NCI-H524 treated with DMSO at 0.1 percent for 48 hours (cell line): Measurements from ENCODE around the gene ZNF175.

Source experiments
- DNase-seq: peaks from one replicate; lab custom pipeline; 2025; lab: John Stamatoyannopoulos, UW

Gene ZNF175

DNA sequence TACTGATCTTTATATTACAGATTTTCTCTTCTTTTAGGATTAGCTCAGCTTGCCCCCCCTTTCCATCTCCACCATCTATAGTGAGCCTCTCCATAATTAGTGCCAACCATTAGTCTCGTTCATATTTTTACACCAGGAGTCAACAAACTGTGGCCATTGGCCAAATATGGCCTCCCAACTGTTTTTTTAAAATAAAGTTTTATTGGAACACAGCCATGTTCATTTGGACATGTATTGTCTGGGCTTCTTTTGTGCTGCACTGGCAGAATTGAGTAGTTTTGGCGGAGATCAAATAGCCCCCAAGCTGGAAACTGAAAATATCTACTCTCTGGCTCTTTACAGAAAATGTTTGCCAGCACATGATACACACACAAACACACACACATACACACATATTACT, 18.4 kb downstream of the ZNF175 start:
- no peak for DNase-seq

DNA sequence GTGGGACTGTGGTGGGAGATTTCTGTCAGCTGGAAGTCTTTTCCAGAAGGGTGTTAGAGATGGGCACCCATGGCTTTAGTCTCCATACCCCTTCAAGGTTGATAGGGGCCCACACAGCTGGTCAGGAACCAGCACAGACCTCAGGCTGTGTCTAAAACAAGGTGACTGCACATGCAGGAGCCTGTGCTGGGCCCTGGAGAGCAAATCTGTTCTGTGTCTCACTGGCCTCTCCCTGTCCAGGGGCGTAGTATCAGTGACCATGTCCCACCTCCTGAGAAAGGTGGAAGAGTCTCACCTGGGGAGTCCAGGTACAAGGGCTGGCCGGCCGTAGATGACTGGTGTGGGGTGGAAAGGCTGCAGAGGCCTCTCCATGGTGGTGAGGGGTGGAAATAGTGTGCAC, 19.4 kb downstream of the ZNF175 start:
- DNase-seq: no peak

DNA sequence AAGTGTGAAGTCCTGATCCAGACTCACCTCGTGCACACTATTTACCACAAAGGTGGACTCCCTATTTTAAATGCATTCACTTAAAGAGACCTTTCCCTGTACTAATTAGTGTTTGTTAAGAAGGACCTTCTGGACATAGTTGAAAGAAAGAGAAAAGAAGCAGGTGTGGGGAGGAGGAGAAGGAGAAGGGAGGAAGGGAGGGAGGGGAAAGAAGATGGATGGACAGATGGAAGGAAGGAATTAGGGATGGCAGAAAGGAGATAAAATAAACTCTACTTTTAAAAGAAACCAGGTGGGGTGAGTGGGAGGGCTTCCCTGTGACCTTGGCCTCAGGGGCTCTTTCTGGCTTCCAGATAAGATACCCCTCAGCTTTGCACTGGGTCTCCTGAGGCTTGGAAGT, 21.4 kb downstream of the ZNF175 start:
- DNase-seq: no peak

DNA sequence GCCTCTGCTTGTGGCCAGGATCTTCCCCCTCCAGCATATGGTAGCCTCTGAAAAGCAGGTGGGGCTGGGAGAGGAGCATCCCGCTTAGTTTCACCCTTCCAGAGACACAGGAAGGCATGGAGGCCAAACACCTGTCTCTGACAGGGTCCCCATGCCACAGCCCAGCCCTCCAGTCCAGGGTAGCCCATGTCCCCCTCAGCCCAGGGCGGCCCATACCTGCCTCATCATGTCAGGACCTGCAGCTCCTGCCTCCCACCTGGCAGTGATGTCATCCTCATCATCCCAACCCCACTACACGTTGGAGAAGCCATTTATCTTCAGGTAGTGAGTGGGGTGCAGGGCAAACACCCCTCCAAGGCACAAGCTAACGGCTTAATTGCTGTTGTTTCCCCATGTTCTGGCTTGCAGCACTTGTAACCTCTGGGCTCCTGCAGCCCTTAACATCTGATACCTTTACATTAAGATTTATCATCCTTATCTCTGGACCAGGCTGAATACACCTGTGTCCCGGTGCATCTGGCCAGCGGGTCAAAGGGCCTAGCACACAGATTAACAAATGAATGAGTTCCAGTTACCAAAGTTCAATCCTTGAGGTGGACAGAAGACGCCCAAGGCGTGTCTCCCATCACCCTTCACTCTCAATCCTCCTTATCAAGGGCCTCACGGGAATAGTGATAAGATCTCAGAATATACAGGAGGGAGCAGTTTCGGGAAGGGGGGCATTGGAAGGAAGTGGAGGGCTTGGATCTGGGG, 22.2 kb downstream of the ZNF175 start:
- DNase-seq: no peak

DNA sequence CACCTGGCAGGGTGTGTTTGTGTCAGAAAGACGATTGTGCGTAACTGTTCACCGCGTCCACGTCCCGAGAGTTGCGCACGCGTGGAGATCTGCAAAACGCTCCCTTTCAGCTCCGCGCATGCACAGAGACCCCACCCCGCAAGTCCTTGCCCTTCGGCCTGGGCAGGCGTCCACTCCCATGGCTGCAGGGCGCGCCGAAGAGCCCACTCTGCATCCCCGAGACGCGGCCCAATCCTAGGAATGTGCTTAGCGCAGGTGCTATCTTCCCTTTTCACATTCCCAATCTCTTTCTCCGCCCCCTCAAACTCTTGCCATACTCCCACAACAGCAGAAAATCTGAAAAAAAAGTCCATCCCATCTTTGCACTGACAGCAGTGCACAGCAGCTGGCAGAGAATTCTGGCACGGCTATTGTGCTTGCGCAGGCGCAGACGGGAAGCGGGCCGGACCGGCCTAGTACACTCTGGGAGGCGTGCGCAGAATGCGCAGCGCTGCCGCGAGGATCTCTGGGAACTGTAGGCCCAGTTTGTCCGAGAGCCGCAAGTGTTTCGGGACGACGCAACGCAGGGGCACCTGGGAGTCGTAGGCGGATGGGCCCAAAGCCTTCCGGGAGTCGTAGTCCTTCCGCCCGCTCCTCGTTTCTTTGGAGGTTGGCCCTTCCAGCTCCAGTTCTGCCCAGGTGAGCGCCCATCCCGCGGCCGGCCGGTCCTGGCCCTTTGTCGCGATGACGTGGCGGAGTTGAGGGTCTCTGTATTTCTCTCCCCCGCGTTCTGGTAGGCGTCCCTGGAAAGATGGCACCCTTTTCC, 23.1 kb downstream of the ZNF175 start:
- DNase-seq: peak; percentile 82

DNA sequence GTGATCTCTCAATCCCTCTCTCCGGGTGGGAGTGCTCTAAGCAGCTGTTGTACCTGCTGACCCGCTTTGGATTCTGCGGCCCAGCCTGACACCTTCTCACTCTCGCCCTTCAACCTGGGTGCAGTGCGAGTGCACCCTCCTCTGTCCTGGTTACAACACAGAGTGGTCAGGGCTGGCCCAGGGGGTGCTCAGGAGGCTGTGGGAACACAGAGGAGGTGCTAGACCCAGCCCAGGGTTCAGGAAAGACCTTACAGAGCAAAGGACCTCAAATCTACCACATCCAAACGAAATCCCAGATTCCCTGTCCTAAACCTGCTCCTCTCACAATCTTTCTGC, 23.7 kb downstream of the ZNF175 start:
- no peak for DNase-seq

DNA sequence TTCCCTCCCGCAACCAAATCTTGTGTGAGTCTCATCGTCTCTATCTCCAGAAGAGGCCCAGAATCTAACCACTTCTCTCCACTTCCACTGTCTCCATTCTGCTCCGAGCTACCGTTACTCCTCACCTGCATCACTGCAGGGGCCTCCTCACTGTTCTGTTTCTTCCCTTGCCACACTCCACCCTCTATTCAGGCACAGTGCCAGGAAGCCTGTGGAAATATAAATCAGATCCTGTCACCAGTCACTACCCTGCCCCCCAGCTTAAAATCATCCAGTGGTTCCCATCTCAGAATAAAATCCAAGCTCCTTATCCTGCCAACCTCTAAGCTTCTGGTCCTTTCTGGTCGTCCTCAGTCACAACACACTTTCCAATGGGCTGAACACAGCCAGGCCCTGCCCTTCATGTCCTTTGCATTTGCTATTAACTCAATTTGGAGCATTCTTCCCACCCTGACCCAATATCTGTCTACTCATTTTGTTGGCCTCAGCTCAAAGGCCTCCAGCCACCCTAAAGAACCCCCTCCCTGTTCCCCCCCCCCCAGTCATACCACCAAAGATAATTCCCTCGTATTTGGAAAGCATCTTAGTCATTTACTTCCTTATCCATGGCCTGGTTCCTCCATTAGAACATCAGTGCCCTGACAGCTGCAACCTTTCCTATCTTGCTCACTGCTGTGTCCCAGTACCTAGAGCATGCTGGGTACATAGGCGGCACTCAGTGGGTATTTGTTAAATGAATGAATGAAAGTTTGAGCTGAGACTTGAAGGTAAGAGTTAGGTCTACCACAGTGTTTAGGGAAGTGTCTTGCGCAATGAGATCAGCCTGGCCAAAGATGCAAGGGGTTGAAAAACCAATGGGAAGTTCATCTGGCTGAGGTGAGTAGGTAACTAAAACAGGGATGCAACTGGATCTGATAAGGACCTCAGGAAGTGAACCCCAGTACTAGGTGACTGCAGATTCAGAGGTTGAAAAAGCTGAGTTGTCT, 24.4 kb downstream of the ZNF175 start:
- no peak for DNase-seq

DNA sequence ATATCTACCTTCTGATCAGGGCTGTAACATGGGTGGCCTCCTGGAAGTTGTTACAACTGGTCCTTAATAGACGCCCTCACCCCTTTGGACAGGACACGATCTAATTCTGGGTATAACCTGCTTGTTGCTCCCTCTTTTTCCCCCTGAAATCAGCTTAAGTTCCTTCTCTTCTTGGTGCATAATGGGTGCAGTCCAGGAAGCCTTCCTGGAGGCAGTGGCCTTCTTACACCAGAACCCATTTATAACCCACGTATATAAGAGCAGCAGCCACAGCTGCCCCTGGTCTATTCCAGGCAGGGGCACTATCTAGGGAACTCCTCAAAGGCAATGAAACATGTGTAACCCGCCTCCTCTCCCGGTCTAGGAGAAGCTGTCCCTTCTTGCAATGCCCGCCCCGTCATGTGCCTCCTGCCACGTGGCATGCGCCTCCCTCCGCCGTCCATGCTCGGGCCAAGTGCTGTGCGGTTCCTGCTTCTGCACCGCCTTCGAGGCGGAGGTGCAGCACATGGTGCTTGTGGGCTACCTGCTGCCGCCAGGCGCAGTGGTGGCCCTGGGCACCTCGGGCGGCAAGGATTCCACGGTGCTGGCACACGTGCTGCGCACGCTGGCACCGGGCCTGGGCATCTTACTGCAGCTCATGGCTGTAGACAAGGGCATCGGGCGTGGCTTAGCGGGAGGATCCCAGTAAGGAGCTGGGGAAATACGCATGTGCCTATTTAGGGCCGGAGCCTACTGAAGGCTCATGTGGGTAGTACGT, 27.3 kb downstream of the ZNF175 start:
- no peak for DNase-seq

DNA sequence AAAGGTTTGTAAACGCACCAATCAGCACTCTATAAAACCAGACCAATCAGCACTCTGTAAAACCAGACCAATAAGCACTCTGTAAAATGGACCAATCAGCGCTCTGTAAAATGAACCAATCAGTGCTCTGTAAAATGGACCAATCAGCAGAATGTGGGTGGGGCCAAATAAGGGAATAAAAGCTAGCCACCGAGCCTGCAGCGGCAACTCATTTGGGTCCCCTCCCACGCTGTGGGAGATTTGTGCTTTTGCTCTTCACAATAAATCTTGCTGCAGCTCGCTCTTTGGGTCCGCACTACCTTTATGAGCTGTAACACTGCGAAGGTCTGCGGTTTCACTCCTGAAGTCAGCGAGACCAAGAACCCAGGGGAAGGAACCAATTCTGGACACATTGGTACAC, 28.0 kb downstream of the ZNF175 start:
- DNase-seq: no peak

DNA sequence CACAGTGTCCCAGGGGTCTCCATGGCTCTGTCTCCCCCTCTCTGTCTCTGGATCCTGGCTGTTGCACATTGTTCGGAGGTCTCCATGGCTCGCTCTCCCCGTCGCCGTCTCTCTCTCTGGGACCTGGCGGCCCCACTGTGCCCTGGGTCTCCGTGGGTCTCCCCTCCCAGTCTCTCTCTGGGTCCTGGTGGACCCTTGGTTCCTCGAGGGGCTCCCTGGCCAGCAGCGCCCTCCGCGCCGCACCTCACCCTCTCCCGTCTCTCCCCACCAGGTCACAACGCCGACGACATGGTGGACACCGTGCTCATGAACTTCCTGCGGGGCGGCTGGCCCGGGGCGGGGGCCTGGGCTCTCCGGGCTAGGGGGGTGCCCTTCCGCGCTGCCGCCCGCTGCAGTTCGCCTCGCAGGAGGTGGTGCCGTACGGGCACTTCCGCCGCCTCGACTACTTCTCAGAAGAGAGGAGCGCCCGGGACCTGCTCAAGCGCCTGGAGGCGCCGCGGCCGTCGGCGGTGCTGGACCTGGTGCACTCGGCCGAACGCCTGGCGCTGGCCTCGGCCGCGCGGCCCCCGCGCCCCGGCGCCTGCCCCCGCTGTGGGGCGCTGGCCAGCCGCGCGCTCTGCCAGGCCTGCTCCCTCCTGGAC, 30.0 kb downstream of the ZNF175 start:
- no peak for DNase-seq

DNA sequence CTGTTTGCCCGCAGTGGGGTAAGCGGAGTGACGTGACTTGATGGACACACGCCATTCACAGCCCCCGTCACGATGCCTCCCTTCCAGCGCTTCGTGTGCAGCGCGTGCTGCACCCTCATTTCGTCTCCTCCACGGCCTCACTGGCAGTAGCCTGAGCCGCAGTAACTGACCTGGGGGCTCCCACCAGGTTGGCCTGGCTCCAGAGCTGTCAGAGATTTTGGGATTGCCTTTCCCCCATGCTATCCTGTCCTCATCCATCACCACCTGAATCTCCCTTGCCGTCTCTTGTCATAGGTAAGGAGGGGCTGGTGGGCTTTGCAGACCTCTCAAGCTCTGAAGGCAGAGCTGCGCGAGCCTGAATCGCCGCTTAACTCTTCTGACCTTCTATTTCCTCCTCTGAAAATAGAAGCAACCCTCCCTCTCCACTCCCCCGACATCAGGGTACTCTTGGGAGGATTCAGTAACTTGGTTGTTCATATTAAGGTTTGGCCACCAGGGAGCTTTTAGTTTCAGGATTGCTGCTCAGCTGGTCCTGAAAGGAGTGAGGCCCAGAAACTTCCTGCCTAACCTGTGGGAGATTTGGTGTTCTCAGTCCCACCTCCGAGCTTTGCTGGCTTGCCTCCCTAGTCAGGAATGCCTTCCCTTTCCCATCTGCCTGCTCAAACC, 31.2 kb downstream of the ZNF175 start:
- DNase-seq: no peak

DNA sequence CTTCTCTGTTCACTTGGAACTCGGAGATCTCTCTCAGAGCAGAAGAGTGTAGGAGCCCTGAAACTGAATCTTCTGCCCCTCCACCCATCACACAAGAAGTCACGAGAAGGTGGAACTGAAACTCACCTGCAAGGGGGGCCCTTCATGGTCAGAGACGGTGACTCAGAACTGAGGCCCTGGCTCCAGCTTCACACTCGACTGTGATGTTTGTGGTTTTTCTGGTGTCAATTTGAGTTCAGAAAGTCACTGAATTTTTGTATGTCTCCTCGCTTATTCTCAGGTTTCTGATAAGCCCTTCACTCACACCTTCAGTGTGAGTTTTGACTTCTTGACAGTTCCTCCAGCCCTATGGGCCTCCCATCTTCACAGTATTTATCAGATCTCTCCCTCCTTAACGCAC, 36.0 kb downstream of the ZNF175 start:
- DNase-seq: no peak

DNA sequence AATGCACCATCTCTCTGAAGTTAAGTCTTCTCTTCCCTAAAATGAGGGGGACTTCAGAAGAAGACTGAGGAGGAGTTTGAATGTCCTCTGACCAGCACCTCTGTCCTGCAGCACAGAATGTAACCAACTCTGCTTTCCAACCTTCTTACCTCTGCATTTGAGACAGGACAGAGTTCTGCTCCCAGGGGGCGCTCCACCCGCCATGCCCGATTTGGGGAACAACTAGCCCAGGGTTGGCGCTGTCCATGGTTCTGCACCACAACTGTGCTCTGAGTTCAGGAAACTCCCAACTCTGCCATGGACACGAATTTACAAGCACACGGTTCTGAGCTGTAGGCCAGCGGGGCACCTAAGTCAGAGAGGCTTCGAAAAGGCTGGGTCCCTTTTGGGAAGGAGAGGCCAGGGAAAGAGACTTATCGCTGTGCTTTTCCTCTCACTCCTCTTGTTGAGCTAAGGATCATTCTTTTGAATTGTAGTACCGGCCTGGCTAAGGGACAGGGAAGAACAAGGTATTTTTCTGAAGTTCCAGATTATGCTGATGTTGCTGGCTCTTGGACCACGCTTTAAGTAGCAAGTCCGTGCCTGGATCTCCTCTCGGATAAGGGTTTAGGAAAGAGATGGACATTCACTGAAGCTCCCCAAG, 37.0 kb downstream of the ZNF175 start:
- DNase-seq: no peak

DNA sequence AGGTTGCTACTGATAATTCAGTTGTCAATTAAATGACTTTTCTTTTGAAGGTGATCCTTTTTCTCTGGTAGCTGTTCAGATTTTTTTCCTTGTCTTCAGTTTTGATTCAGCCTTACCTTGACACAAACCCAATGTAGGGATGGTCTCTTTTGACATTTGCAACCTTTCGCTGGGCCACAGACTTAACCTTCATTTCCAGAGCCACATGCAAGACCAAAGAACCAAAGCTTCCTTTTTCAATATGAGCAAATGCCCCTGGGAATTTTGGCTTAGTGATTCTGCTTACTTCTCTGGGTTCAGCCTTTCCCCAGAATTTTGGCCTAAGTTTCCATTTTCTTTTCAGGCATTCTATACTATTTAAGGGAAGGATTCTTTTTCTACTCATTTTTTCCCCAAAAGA, 39.5 kb downstream of the ZNF175 start:
- DNase-seq: no peak

DNA sequence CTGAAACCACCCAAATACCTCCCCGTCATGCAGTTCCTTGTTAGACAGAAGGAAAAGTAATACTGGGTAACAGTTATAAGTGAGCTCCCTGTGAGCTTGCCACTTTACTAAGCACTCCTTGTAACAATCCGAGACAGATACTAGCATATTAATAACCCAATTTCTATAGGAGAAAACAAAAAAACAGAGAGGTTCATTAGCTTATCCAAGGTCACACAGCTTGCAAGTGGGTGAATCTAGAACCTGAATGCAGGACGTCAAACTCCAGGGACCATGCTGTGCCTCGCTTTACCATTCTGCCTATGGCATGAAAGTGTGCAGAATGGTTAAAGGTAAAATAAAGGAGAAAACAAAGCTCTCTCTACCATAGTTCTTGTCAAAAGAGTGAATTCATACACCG, 43.7 kb downstream of the ZNF175 start:
- DNase-seq: no peak

DNA sequence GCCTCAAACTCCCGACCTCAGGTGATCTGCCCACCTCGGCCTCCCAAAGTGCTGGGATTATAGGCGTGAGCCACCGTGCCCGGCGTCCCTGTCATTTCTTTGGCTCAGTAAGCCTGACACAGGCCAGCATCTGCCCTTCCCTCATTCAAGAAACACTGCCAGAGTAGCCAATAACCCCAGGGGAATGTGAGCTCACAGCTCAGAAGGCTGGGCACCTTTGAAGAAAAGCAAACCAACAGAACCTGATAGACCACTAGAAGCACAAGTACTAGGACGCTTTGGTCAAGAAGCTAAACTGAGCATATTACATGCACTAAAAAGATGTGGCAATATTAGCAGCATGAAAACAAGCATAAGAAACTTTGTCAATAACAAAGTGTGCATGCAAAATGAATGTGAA, 44.9 kb downstream of the ZNF175 start:
- DNase-seq: no peak

DNA sequence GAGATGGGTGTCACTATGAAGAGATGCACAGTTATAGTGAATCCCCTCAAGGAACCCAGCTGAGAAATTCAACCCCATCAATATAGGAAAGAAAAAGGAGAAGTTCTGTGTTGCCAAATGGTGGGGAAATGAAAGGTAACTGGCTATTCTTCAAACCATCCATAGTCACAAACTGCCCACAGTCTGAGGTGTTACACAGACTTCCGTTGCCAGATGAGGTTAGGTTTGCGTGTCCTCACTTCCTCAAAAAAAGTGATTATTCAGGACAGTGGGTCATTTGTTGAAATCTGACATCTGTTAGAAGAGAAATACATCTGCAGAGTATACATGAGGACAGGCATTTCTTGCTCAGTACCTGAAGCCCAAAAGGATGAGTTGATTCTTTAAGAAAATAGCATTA, 50.1 kb downstream of the ZNF175 start:
- DNase-seq: no peak

DNA sequence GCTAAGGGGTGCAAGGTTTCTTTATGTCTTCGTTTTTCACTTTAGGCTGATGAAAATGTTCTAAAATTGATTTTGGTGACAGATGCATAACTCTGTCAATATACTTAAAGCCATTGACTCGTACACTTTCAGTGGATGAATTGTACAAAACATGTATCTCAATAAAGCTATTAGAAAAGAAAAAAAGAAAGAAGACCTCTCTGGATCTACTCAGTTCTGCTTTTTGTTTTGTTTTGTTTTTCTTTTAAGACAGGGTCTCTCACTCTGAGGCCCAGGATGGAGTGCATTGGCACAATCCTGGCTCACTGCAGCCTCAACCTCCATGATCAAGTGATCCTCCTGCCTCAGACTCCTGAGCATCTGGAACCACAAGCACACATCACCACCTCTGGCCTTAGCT, 55.6 kb downstream of the ZNF175 start:
- no peak for DNase-seq

DNA sequence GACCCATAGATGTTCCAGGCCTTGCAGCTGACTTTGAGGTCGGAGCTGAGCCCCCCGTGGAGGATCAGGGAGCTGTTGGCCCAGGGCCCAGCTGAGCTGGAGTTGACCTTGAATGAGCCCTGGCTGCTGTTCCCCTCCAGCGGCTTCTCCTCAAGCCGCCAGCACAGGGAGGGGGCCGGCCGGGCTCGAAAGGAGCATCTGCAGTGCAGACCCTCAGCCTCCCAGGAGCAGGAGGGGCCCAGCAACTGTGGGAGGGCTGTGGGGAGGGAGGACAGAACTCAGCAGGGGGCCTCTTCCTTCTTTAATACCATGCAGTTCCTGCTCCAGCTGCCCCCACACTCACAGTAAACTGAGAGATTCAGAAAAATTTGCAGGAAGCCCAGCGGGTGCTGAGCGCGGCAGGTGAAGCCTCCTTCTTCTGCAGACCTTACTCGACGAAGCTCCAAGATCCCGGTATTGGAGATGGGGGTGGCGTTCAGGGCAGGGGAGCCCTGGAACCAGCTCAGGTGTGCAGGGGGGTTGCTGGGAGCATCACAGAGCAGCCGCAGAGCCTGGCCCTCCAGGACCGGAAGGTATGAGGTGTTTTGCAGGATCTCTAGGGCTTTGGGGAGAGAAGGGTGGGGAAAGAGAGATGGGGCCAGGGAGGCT, 56.5 kb downstream of the ZNF175 start:
- DNase-seq: no peak
